ENCODE results near the gene CDH2. TPM values are rescaled to one million over a fixed set of nuclear protein-coding genes. Genes with fewer than 3 reads are reported as not detected.

CDH2 gene
- under 1 TPM in 1 of 3 donors, not detected in 2; 0.26 TPM for polyA plus RNA-seq

GRCh38 chr18:28176948-28177827, at the start of gene CDH2:
Gene CDH2 (minus strand): TSS chr18:28177130. CDS start chr18:28177022, 108 bp downstream.
- Mint-ChIP-seq H3K27me3 (ENCODE audit: low read depth in 3 of 3) (peaks cover 10 to 16% (median 15%) of the 10 kb centered on the region in 3 donors), H3K9me3 (peaks cover 0 to 10% (median 0%) of the 10 kb centered on the region in 6 donors), H3K4me3 (peak within 1 kb of the TSS; percentile 79 to 93 (median 88)), H3K36me3 (peaks cover 0 to 4% (median 0%) of the 10 kb centered on the region in 3 donors), H3K4me1 (peaks cover 14 to 25% of the 10 kb centered on the region in 2 donors), H3K27ac (no peak within 1 kb of the TSS)
- DNase-seq, result peak; percentile 6 to 21 (median 17)

GRCh38 chr18:28212060-28212459, 35.1 kb upstream of the CDH2 start:
- no peaks in the 10 kb centered on the region for H3K9me3 Mint-ChIP-seq
- no peak for DNase-seq
- H3K4me3 Mint-ChIP-seq, result no peak overlapping the region
- peaks cover 14 to 18% of the 10 kb centered on the region in 2 donors for H3K4me1 Mint-ChIP-seq
- no peak overlapping the region for H3K27ac Mint-ChIP-seq
- no peaks in the 10 kb centered on the region for H3K27me3 Mint-ChIP-seq (ENCODE audit: low read depth in 3 of 3)
- H3K36me3 Mint-ChIP-seq, result no peaks in the 10 kb centered on the region

- H3K4me3 Mint-ChIP-seq, result peak overlapping the region in 3 of 5 donors; percentile 19 to 65 (median 51)
- H3K36me3 Mint-ChIP-seq, result no peaks in the 10 kb centered on the region
- no peak for DNase-seq
- peaks cover 0 to 3% (median 0%) of the 10 kb centered on the region in 3 donors for H3K27me3 Mint-ChIP-seq (ENCODE audit: low read depth in 3 of 3)
- peaks cover 14 to 18% of the 10 kb centered on the region in 2 donors for H3K4me1 Mint-ChIP-seq
- peaks cover 0 to 5% (median 0%) of the 10 kb centered on the region in 6 donors for H3K9me3 Mint-ChIP-seq
- no peak overlapping the region for H3K27ac Mint-ChIP-seq
Observed at GRCh38 chr18:28208712-28209265, 31.9 kb upstream of the CDH2 start.

GRCh38 chr18:28208268-28208667, 31.3 kb upstream of the CDH2 start:
- Mint-ChIP-seq H3K27me3 (ENCODE audit: low read depth in 3 of 3) (peaks cover 0 to 3% (median 0%) of the 10 kb centered on the region in 3 donors), H3K9me3 (peaks cover 0 to 5% (median 0%) of the 10 kb centered on the region in 6 donors), H3K4me1 (peaks cover 14 to 18% of the 10 kb centered on the region in 2 donors), H3K27ac (no peak overlapping the region), H3K36me3 (no peaks in the 10 kb centered on the region), H3K4me3 (peak overlapping the region in 4 of 5 donors; percentile 9 to 65 (median 42))
- no peak for DNase-seq

DNA sequence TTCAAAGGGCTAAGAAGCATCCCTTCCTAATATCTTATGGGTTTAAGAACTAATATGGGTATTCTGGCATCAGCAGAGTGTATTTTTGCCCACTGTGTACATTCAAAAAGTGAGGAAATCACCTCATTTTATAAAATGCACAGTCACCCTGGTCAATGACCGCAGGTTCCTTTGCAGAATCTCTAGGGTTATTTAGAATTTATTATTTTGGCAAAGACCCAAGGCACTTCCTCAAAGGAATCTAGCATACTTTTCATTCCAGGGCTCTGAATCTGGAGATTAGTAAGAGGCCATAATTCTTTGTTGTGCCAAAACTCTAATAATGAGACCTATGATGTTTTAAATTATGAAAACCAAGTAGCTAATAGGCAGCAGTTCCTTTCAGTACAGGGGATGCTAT, 27.2 kb upstream of the CDH2 start:
- peaks cover 0 to 5% (median 0%) of the 10 kb centered on the region in 6 donors for H3K9me3 Mint-ChIP-seq
- no peak overlapping the region for H3K27ac Mint-ChIP-seq
- H3K4me1 Mint-ChIP-seq, result peaks cover 13 to 14% of the 10 kb centered on the region in 2 donors
- H3K4me3 Mint-ChIP-seq, result no peak overlapping the region
- H3K36me3 Mint-ChIP-seq, result no peaks in the 10 kb centered on the region
- DNase-seq, result no peak
- H3K27me3 Mint-ChIP-seq (ENCODE audit: low read depth in 3 of 3), result peaks cover 0 to 3% (median 0%) of the 10 kb centered on the region in 3 donors

DNA sequence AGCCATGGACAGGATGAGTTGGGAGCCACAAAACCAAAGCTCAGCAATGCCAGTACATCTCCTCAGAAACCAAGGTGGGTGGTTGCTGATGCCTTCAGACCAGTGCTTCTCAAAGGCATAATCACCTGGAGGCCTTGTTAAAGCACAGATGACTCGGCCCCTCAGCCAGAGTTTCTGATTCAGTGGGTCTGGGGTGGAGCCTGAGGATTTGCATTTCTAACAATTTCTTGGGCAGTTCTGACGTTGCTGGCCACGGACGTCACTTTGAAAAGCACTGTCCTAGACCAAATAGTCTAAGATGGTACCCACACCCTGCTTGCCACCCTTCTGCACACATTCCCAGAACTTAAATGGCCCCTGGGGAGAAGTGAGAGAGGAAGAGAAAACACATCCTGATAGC, 24.1 kb upstream of the CDH2 start:
- no peak for DNase-seq
- no peak overlapping the region for H3K27ac Mint-ChIP-seq
- no peaks in the 10 kb centered on the region for H3K36me3 Mint-ChIP-seq
- no peak overlapping the region for H3K4me3 Mint-ChIP-seq
- H3K4me1 Mint-ChIP-seq, result no peaks in the 10 kb centered on the region
- peaks cover 0 to 2% (median 0%) of the 10 kb centered on the region in 6 donors for H3K9me3 Mint-ChIP-seq
- H3K27me3 Mint-ChIP-seq (ENCODE audit: low read depth in 3 of 3), result peaks cover 0 to 1% (median 0%) of the 10 kb centered on the region in 3 donors

DNA sequence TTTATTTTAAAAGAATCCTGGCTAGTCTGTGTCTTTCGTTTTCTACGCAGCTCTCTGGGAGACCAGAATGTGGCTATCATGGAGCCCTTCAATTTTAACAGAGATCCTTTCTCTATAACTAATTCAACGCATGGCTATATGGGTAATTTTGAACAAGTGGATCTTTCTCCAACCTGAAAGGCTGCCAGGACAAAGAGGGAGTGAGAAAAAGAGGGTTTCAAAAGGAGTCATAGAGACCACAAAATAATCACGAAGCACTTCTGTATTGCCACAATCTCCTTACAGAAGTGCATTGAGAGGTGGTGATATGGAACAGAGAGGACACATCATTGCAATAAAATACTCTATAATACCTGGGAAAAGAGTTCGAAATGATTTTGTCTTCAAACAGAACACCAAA, 21.7 kb upstream of the CDH2 start:
- H3K4me3 Mint-ChIP-seq, result no peak overlapping the region
- no peak overlapping the region for H3K27ac Mint-ChIP-seq
- no peak for DNase-seq
- peaks cover 0 to 2% (median 1%) of the 10 kb centered on the region in 3 donors for H3K27me3 Mint-ChIP-seq (ENCODE audit: low read depth in 3 of 3)
- no peaks in the 10 kb centered on the region for H3K4me1 Mint-ChIP-seq
- peaks cover 0 to 6% (median 0%) of the 10 kb centered on the region in 6 donors for H3K9me3 Mint-ChIP-seq
- H3K36me3 Mint-ChIP-seq, result no peaks in the 10 kb centered on the region

GRCh38 chr18:28193177-28193778, 16.3 kb upstream of the CDH2 start:
- H3K27ac Mint-ChIP-seq, result no peak overlapping the region
- H3K36me3 Mint-ChIP-seq, result no peaks in the 10 kb centered on the region
- H3K4me3 Mint-ChIP-seq, result no peak overlapping the region
- H3K4me1 Mint-ChIP-seq, result no peaks in the 10 kb centered on the region
- peaks cover 0 to 2% (median 1%) of the 10 kb centered on the region in 3 donors for H3K27me3 Mint-ChIP-seq (ENCODE audit: low read depth in 3 of 3)
- peaks cover 0 to 3% (median 0%) of the 10 kb centered on the region in 6 donors for H3K9me3 Mint-ChIP-seq
- no peak for DNase-seq

DNA sequence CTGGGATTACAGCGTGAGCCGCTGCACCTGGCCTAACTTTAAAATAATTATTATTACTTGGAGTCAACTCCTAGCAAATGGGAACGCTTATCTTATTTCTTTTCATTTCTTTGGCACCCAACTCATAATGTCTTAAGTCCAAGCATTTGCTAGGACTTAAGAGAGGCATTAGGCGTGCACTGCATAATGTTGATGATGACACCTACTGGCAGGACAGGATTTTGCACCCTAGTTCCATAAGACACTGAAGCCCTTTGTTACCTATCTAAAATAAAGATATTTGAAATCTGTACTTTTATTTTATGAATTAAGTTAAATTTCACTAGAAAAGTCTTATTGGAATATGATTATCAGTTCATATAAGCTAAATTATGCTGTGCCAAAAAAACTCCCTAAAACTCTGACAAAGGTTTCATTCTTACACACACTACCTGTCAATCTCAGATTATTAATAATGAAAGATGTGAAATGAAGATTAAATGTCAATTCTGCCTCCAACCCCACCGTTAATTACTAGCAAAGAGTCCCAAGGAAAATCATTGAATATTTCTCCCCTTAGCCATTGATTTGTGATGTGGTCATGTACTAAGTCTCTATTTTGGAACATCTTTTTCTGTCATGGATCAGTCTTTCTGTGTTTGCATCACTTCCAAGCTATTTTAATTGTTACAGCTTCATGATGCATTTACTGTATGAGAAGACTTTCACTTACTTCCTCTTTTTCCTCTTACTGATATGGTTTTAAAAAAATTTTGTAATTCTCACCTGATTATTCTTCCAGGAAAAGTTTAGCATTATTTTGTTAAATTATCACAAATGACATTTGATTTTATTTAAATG, 12.7 kb upstream of the CDH2 start:
- H3K27ac Mint-ChIP-seq, result no peak overlapping the region
- no peaks in the 10 kb centered on the region for H3K9me3 Mint-ChIP-seq
- H3K4me3 Mint-ChIP-seq, result no peak overlapping the region
- no peaks in the 10 kb centered on the region for H3K36me3 Mint-ChIP-seq
- no peaks in the 10 kb centered on the region for H3K4me1 Mint-ChIP-seq
- no peak for DNase-seq
- peaks cover 0 to 2% (median 0%) of the 10 kb centered on the region in 3 donors for H3K27me3 Mint-ChIP-seq (ENCODE audit: low read depth in 3 of 3)

DNA sequence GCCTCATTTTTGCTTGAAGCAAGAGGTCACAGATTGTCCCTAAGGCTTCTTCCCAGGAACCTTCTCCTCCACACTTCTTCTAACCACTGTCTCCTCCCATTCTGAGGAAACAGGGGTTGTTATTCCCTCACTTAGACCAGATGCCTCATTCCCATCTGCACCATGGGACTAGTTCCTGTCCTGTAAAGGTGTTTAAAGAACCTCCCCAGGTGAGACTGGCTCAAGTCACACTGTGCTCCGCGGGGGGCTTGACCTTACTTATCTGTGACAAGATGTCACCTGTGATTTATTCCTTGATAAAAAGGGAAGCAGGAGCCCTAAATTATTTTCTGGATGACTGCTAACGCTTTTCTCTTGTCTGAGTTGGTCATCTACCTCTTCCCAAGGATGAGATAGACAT, 8.2 kb upstream of the CDH2 start:
- H3K27ac Mint-ChIP-seq, result no peak overlapping the region
- no peak overlapping the region for H3K4me3 Mint-ChIP-seq
- no peaks in the 10 kb centered on the region for H3K4me1 Mint-ChIP-seq
- H3K36me3 Mint-ChIP-seq, result no peaks in the 10 kb centered on the region
- H3K27me3 Mint-ChIP-seq (ENCODE audit: low read depth in 3 of 3), result peaks cover 0 to 4% (median 2%) of the 10 kb centered on the region in 3 donors
- DNase-seq, result no peak
- H3K9me3 Mint-ChIP-seq, result no peaks in the 10 kb centered on the region

DNA sequence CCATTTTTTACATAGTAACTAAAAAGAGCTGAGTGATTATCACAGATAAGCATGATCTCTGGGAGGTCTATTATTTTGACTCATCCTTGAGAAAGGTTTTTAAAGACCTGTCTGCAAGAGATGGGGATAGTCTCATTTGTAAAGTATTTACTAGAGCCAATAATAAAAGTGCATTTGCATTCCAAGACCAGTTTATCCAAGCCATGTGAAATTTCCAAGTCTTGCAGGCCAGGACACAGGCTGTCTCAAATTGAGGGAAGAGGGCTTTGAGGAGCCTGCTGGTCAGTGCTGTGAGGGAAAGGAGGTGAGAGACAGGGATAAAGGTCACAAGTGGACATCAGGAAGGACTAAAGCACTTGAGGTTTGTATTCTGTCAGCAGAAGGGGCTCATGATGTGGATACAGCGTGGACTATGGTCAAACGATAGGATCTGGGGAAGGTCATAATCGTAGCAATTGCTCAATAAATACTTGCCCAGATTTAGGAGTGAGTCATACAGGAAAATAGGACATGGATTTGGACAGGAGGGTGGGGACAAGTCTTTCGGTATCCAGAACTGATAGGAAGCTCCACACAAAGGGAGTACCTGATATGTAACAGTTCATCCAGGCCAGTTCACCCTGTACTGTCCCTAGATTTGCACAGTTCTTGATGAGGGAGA, 6.6 kb upstream of the CDH2 start:
- no peak overlapping the region for H3K4me3 Mint-ChIP-seq

GRCh38 chr18:28181616-28182015, 4.7 kb upstream of the CDH2 start:
- Mint-ChIP-seq H3K27me3 (ENCODE audit: low read depth in 3 of 3) (peaks cover 3 to 10% (median 9%) of the 10 kb centered on the region in 3 donors), H3K4me1 (peaks cover 3 to 10% of the 10 kb centered on the region in 2 donors), H3K4me3 (no peak overlapping the region), H3K27ac (no peak overlapping the region), H3K36me3 (no peaks in the 10 kb centered on the region), H3K9me3 (peaks cover 0 to 2% (median 0%) of the 10 kb centered on the region in 6 donors)
- no peak for DNase-seq

More for the DNA sequence above, 6.6 kb upstream of the CDH2 start:
- Mint-ChIP-seq H3K27ac (no peak overlapping the region), H3K4me1 (peaks cover 0 to 4% of the 10 kb centered on the region in 2 donors), H3K36me3 (no peaks in the 10 kb centered on the region), H3K9me3 (no peaks in the 10 kb centered on the region), H3K27me3 (ENCODE audit: low read depth in 3 of 3) (peaks cover 2 to 8% (median 4%) of the 10 kb centered on the region in 3 donors)
- no peak for DNase-seq

- Mint-ChIP-seq H3K4me1 (peaks cover 14 to 25% of the 10 kb centered on the region in 2 donors), H3K36me3 (peaks cover 0 to 4% (median 0%) of the 10 kb centered on the region in 3 donors), H3K4me3 (peak overlapping the region; percentile 73 to 86 (median 78)), H3K9me3 (peaks cover 0 to 10% (median 0%) of the 10 kb centered on the region in 6 donors), H3K27ac (no peak overlapping the region), H3K27me3 (ENCODE audit: low read depth in 3 of 3) (peaks cover 11 to 17% (median 14%) of the 10 kb centered on the region in 3 donors)
- no peak for DNase-seq
Observed at GRCh38 chr18:28178720-28179119, 1.8 kb upstream of the CDH2 start.

Data from immature natural killer cell (primary cell).